NT2/D1 (cell line): ENCODE measurements around the gene RTF2.

Experiments used
- SUZ12 ChIP-seq: IDR thresholded peaks from 2 replicates; pipeline ENCODE4 v1.6.1; 2011; ENCODE audit not compliant: insufficient read length, insufficient read depth; ENCODE audit errors: extremely low read depth
- ZNF274 ChIP-seq: IDR thresholded peaks from 2 replicates; pipeline ENCODE4 v1.6.1; 2011; ENCODE audit warnings: mild to moderate bottlenecking, low read depth, low read length

GRCh38 chr20:56422824-56423189 is 45.6 kb upstream of the RTF2 start:
- TF ChIP-seq SUZ12 (no peak), ZNF274 (no peak)
